Thoracic aorta (tissue), 2 donors: ENCODE results near the gene SLC6A9. TPM values are rescaled to one million over a fixed set of nuclear protein-coding genes. Genes with fewer than 3 reads are reported as not detected.

Experiments used
- ATAC-seq: fragments of 150-250 bp; one replicate; pipeline ENCODE4 v1.8.0; 2017; ENCODE audit warnings: low read depth; ENCODE audit not compliant: insufficient number of reproducible peaks, low FRiP score
- DNase-seq: peaks from one replicate; pipeline ENCODE4 v3.0.0-alpha.2; 2020; ENCODE audit warnings: low spot score
- H3K27ac ChIP-seq, 2 donors: fragments of 200-600 bp; sonication (generic); 1 replicate in 1 of 2; 2 replicates in 1 of 2; pipeline ENCODE4 v1.5.1; 2016; ENCODE audit warnings: mild to moderate bottlenecking in 2 of 2, moderate library complexity in 2 of 2
- H3K27me3 ChIP-seq: fragments of 200-600 bp; sonication (generic); replicated peaks from 2 replicates; pipeline ENCODE4 v1.6.0; 2016; ENCODE audit warnings: mild to moderate bottlenecking; ENCODE audit not compliant: insufficient read depth
- H3K36me3 ChIP-seq: fragments of 200-600 bp; sonication (generic); one replicate; pipeline ENCODE4 v1.5.1; 2016
- H3K4me1 ChIP-seq, 2 donors: fragments of 200-600 bp; sonication (generic); 1 replicate in 1 of 2; 2 replicates in 1 of 2; pipeline versions ENCODE4 v1.5.1 to v1.6.0; 2016; ENCODE audit warnings: low read depth in 2 of 2, mild to moderate bottlenecking in 1 of 2; ENCODE audit not compliant: control insufficient read depth in 1 of 2
- H3K4me3 ChIP-seq: fragments of 200-600 bp; sonication (generic); 2 replicates; pipeline ENCODE4 v1.5.1; 2016; ENCODE audit warnings: mild to moderate bottlenecking
- H3K9me3 ChIP-seq: fragments of 200-600 bp; sonication (generic); 2 replicates; pipeline ENCODE4 v1.5.1; 2016
- total RNA-seq, 2 donors: library from RNA; depleted of rRNA; stranded (reverse); fragments of >200 nt; gene quantifications; one replicate each; pipeline versions ENCODE4 v1.1.0 to v1.2.3, GENCODE V29; 2016
- TF ChIP-seq, protein P1 (sequence below): fragments of 200-600 bp; sonication (generic); IDR thresholded peaks from one replicate; pipeline ENCODE4 v1.5.1; 2019; ENCODE audit warnings: antibody characterized with exemption

The SLC6A9 gene
- total RNA-seq, 2 donors from 2014 or later = 15.0 to 26.8 TPM

- no peak overlapping the region for H3K27ac ChIP-seq
- H3K36me3 ChIP-seq = no peaks in the 10 kb centered on the region
- H3K4me3 ChIP-seq = no peak overlapping the region
- no peaks in the 10 kb centered on the region for H3K9me3 ChIP-seq
- ATAC-seq (no peak), DNase-seq (no peak)
- peaks cover 6 to 17% of the 10 kb centered on the region in 2 donors for H3K4me1 ChIP-seq
- TF ChIP-seq, protein P1, sequence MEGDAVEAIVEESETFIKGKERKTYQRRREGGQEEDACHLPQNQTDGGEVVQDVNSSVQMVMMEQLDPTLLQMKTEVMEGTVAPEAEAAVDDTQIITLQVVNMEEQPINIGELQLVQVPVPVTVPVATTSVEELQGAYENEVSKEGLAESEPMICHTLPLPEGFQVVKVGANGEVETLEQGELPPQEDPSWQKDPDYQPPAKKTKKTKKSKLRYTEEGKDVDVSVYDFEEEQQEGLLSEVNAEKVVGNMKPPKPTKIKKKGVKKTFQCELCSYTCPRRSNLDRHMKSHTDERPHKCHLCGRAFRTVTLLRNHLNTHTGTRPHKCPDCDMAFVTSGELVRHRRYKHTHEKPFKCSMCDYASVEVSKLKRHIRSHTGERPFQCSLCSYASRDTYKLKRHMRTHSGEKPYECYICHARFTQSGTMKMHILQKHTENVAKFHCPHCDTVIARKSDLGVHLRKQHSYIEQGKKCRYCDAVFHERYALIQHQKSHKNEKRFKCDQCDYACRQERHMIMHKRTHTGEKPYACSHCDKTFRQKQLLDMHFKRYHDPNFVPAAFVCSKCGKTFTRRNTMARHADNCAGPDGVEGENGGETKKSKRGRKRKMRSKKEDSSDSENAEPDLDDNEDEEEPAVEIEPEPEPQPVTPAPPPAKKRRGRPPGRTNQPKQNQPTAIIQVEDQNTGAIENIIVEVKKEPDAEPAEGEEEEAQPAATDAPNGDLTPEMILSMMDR = no peak
- no peaks in the 10 kb centered on the region for H3K27me3 ChIP-seq
Measured at GRCh38 chr1:44068442-44068921, 37.2 kb upstream of the SLC6A9 start.

DNA sequence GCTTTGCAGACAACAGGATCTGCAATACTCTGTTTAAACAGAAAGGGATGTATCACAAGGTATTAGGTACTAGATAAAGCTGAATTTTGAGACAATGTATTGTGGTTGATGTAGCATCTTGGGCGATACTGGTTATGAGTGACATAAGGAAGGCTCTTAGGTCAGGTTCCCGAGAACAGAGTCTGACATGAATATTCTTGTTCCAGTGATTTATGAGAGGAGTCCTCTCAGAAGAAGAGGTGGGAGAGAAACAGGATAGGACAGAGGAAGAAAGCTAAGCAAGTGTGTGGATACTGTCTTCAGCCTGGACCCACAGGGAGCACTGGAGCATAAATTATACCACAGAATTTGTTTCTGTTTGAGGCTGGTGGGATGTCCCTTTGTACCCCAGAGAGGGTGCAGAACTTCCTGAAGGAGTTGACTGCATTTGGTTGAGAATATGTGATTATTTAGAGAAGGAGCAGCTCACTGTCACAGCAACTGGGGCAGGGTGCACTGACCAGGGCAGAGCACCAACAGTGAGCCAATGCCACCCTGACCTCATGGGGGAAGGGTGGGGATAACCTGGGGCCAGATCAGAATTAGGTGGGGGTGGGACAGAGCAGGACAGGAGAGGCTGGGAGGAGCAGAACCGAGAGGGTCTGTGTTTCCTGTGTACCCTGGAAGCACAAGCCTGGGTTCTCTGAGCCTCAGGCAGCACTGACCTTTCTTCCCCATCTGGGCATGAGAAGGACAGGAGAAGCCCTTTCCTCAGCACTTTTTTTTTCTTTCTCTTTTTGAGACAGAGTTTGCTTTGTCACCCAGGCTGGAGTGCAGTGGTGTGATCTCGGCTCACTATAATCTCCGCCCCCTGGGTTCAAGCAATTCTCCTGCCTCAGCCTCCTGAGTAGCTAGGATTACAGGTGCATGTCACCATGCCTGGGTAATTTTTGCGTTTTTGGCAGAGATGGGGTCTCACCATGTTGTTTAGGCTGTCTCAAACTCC is 36.3 kb upstream of the SLC6A9 start:
- DNase-seq (no peak), ATAC-seq (no peak)
- TF ChIP-seq, protein P1 = no peak
- no peak overlapping the region for H3K27ac ChIP-seq
- no peaks in the 10 kb centered on the region for H3K27me3 ChIP-seq
- no peak overlapping the region for H3K4me3 ChIP-seq
- peaks cover 1 to 11% of the 10 kb centered on the region in 2 donors for H3K4me1 ChIP-seq
- no peaks in the 10 kb centered on the region for H3K36me3 ChIP-seq
- no peaks in the 10 kb centered on the region for H3K9me3 ChIP-seq

DNA sequence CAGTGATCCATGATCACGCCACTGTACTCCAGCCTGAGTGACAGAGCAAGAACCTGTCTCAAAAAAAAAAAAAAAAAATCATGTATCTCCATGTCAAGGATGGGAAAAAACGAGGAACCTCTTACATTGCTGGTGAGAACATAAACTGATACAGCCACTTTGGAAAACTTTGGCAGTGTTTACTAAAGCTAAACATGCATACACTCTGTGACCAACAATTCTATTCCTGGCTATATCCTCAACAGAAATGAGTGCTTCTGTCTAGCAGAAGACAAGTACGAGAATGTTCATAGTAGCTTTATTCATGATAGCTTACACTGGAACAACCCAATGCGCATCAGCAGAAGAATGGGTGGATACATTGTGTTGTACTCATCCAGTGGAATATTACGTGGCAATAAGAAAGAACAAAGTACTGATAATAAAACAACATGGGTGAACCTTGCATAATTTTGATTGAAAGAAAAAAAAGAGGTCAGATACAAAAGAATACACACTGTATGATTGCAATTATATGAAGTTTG is 31.5 kb upstream of the SLC6A9 start:
- Histone ChIP-seq H3K27me3 (no peaks in the 10 kb centered on the region), H3K27ac (no peak overlapping the region), H3K9me3 (no peaks in the 10 kb centered on the region), H3K36me3 (no peaks in the 10 kb centered on the region), H3K4me1 (peaks cover 0 to 13% of the 10 kb centered on the region in 2 donors), H3K4me3 (no peak overlapping the region)
- TF ChIP-seq, protein P1 = no peak
- DNase-seq (no peak), ATAC-seq (no peak)

- H3K4me3 ChIP-seq = no peak overlapping the region
- no peaks in the 10 kb centered on the region for H3K9me3 ChIP-seq
- H3K36me3 ChIP-seq = no peaks in the 10 kb centered on the region
- H3K4me1 ChIP-seq = peaks cover 0 to 13% of the 10 kb centered on the region in 2 donors
- DNase-seq (no peak), ATAC-seq (no peak)
- no peak overlapping the region for H3K27ac ChIP-seq
- TF ChIP-seq, protein P1 = no peak
- H3K27me3 ChIP-seq = no peaks in the 10 kb centered on the region
Measured at GRCh38 chr1:44061857-44062256, 30.6 kb upstream of the SLC6A9 start.

- no peaks in the 10 kb centered on the region for H3K36me3 ChIP-seq
- no peak for ATAC-seq
- peaks cover 0 to 13% of the 10 kb centered on the region in 2 donors for H3K4me1 ChIP-seq
- no peaks in the 10 kb centered on the region for H3K27me3 ChIP-seq
- TF ChIP-seq, protein P1 = no peak
- no peak overlapping the region for H3K27ac ChIP-seq
- no peaks in the 10 kb centered on the region for H3K9me3 ChIP-seq
- no peak for DNase-seq
- H3K4me3 ChIP-seq = no peak overlapping the region
Measured at GRCh38 chr1:44060830-44061267, 29.6 kb upstream of the SLC6A9 start.
